Stimulated activated CD8-positive, alpha-beta memory T cell treated with anti-CD3 and anti-CD28 coated beads, Interleukin-2, amount 100 ng/mL, for 1 hour (primary cell): ENCODE results near the gene ANOS1.

Source experiments
- DNase-seq, 2 donors: peaks; one replicate each; pipeline ENCODE4 v3.0.0-alpha.2; 2020; ENCODE audit warnings: low read depth in 2 of 2

Gene ANOS1

GRCh38 chrX:8714164-8714563 is 17.8 kb downstream of the ANOS1 start:
- no peak for DNase-seq

GRCh38 chrX:8711401-8711800 is 20.5 kb downstream of the ANOS1 start:
- no peak for DNase-seq

GRCh38 chrX:8704184-8704583 is 27.8 kb downstream of the ANOS1 start:
- no peak for DNase-seq

GRCh38 chrX:8692871-8693270 is 39.1 kb downstream of the ANOS1 start:
- no peak for DNase-seq

GRCh38 chrX:8689473-8689872 is 42.5 kb downstream of the ANOS1 start:
- DNase-seq = no peak

- DNase-seq = no peak
Measured at GRCh38 chrX:8688776-8689175, 43.2 kb downstream of the ANOS1 start.

GRCh38 chrX:8684201-8684965 is 47.6 kb downstream of the ANOS1 start:
- no peak for DNase-seq

GRCh38 chrX:8683687-8684086 is 48.2 kb downstream of the ANOS1 start:
- DNase-seq = no peak

GRCh38 chrX:8679550-8679949 is 52.4 kb downstream of the ANOS1 start:
- DNase-seq = no peak

- no peak for DNase-seq
Measured at GRCh38 chrX:8675006-8675630, 56.8 kb downstream of the ANOS1 start.

- DNase-seq = no peak
Measured at GRCh38 chrX:8673201-8673600, 58.7 kb downstream of the ANOS1 start.

- no peak for DNase-seq
Measured at GRCh38 chrX:8672176-8672575, 59.8 kb downstream of the ANOS1 start.

GRCh38 chrX:8668813-8669212 is 63.1 kb downstream of the ANOS1 start:
- no peak for DNase-seq

- DNase-seq = no peak
Measured at GRCh38 chrX:8663325-8663724, 68.6 kb downstream of the ANOS1 start.

GRCh38 chrX:8657883-8658282 is 74.1 kb downstream of the ANOS1 start:
- DNase-seq = no peak

- DNase-seq = no peak
Measured at GRCh38 chrX:8653956-8654355, 78.0 kb downstream of the ANOS1 start.

GRCh38 chrX:8649969-8650368 is 82.0 kb downstream of the ANOS1 start:
- no peak for DNase-seq

GRCh38 chrX:8647176-8647575 is 84.8 kb downstream of the ANOS1 start:
- DNase-seq = no peak

- DNase-seq = no peak
Measured at GRCh38 chrX:8639949-8640475, 91.9 kb downstream of the ANOS1 start.

- DNase-seq = no peak
Measured at GRCh38 chrX:8636497-8636896, 95.4 kb downstream of the ANOS1 start.

GRCh38 chrX:8635812-8636211 is 96.1 kb downstream of the ANOS1 start:
- DNase-seq = no peak

GRCh38 chrX:8632924-8633323 is 99.0 kb downstream of the ANOS1 start:
- no peak for DNase-seq

GRCh38 chrX:8629871-8630270 is 102.1 kb downstream of the ANOS1 start:
- no peak for DNase-seq
